ENCODE measurements around the gene DNASE2. TPM values are rescaled to one million over a fixed set of nuclear protein-coding genes. Genes with fewer than 3 reads are reported as not detected.

The DNASE2 gene
- total and polyA plus RNA-seq, 2 of the 8 experiments (the other 6 are each of a cell fraction or from before 2014, with no cell fraction given), result 33.2 to 48.2 TPM

DNA sequence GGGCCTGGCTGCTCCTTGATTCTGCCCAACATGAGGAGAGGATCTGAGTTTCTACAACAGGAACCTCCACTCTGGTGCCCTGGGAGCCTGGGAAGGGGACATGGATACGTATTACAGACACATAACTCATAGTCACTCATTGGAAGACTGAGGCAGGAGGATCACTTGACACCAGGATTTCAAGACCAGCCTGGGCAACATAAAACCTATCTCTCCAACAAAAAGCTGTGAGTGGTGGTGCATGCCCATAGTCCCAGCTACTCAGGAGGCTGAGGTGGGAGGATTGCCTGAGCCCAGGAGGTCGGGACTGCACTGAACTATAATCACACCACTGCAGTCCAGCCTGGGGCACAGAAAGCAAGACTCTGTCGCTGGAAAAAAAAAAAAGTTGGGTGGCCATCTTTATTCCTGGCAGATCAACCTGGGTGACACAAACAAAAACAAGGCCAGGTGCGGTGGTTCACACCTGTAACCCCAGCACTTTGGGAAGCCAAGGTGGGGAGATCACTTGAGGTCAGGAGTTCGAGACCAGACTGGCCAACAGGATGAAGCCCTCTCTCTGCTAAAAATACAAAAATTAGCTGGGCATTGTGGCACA, 6.9 kb upstream of the DNASE2 start:
- no peak overlapping the region for H4K5ac ChIP-seq (ENCODE audit: insufficient read length, low read depth, low read length)
- H3K56ac ChIP-seq (replicated peaks; ENCODE audit: insufficient read length, low read depth, low read length), result no peak overlapping the region
- H3K18ac ChIP-seq (ENCODE audit: extremely low read depth, low read length), result no peak overlapping the region
- H4K20me1 ChIP-seq (replicated peaks in 1 of 2; ENCODE audit: control insufficient read depth in 1 of 2, insufficient read depth in 2 of 2, low read length in 2 of 2), result peaks cover 0 to 8% of the 10 kb centered on the region in 2 experiments
- peaks cover 0 to under 1% (median 0%) of the 10 kb centered on the region in 4 experiments; a peak in 2 of 8 replicates for H3K36me3 ChIP-seq (ENCODE audit: control insufficient read depth in 2 of 4, insufficient read depth in 4 of 4, low read length in 3 of 4)
- POLR2A ChIA-PET (ENCODE audit: partially characterized antibody), result interaction anchor here (0.7 to 10.5 kb wide), 13 partner anchors 7 to 128 kb away, joined by 3 to 110 read pairs (median 3); partner anchors contain the start of genes DNASE2, FARSA, GADD45GIP1 and KLF1
- no peak overlapping the region for H2BK5ac ChIP-seq (ENCODE audit: low read depth, low read length)
- H2AFZ ChIP-seq (ENCODE audit: low read length), result no peak overlapping the region
- no peak overlapping the region for H3K4ac ChIP-seq (replicated peaks; ENCODE audit: insufficient read length, low read depth, low read length)
- H3K79me2 ChIP-seq (ENCODE audit: control insufficient read depth in 1 of 2, insufficient read depth in 2 of 2, low read length in 2 of 2), result peaks cover 0 to 12% of the 10 kb centered on the region in 2 experiments; a peak in 1 of 4 replicates
- TF ChIP-seq EGR1 (IDR thresholded peaks at IDR 0.05; ENCODE audit: borderline replicate concordance, low read depth, low read length) (no peak), ASH2L (IDR thresholded peaks at IDR 0.05; ENCODE audit: low read length) (no peak), YY1 (IDR thresholded peaks at IDR 0.05; ENCODE audit: low read depth, low read length) (0 out of 2 replicates have a peak, but pooled peaks have one; percentile 51), POLR2AphosphoS5 (IDR thresholded peaks at IDR 0.05; ENCODE audit: low read depth, low read length) (no peak), SAP30 (IDR thresholded peaks at IDR 0.05; ENCODE audit: insufficient read depth, insufficient replicate concordance, low read length) (no peak)
- H2BK15ac ChIP-seq (ENCODE audit: low read length), result peak overlapping the region; percentile 65; the same call in 1 of the 2 replicates
- CTCF ChIA-PET (ENCODE audit: partially characterized antibody), result interaction anchor here (1.1 to 1.8 kb wide), 3 partner anchors 25 to 141 kb away, joined by 4 to 10 read pairs (median 6); no protein-coding TSS in a partner anchor
- no peak for FAIRE-seq
- no peak overlapping the region for H4K8ac ChIP-seq (ENCODE audit: extremely low read depth, insufficient read depth, low read length)
- no peak overlapping the region; the same call in 1 of the 2 replicates for H2AK5ac ChIP-seq (ENCODE audit: low read depth, low read length)
- 0 out of 2 replicates have a peak, but pooled peaks cover 3% of the 10 kb centered on the region for H3K79me1 ChIP-seq (ENCODE audit: low read depth, low read length)
- H3K27ac ChIP-seq (ENCODE audit: low read depth, low read length), result no peak overlapping the region
- 81% methylated on average over 5 of the region's 5 CpGs; no CpG with 5 or more reads in 1 of the 2 experiments for WGBS, 2 experiments (ENCODE audit: extremely low coverage in 1 of 2, insufficient coverage in 1 of 2, insufficient read length in 1 of 2, insufficient replicate concordance in 2 of 2, low coverage in 1 of 2, low lambda C conversion rate in 2 of 2, missing lambda C conversion rate in 1 of 2)
- H2BK12ac ChIP-seq (ENCODE audit: low read depth, low read length), result no peak overlapping the region
- H3K4me3 ChIP-seq (ENCODE audit: extremely low read depth in 1 of 4, insufficient read depth in 2 of 4, low read depth in 3 of 4, low read length in 4 of 4), result no peak overlapping the region
- H2BK20ac ChIP-seq (ENCODE audit: low read length), result no peak overlapping the region
- no peak overlapping the region for H2BK120ac ChIP-seq (replicated peaks; ENCODE audit: low read depth, low read length)
- no peak overlapping the region for H3K4me2 ChIP-seq (ENCODE audit: insufficient read depth in 1 of 2, low read depth in 2 of 2, low read length in 2 of 2)
- peaks cover 0 to 9% (median 4%) of the 10 kb centered on the region in 4 experiments; a peak in 4 of 7 replicates for H3K27me3 ChIP-seq (replicated peaks in 1 of 4; ENCODE audit: control insufficient read depth in 3 of 4, extremely low read depth in 1 of 4, insufficient read depth in 3 of 4, low read length in 3 of 4)
- H4K91ac ChIP-seq (replicated peaks; ENCODE audit: insufficient read length, low read length), result no peak overlapping the region
- no peaks in the 10 kb centered on the region; a peak in 2 of 4 replicates for H3K9me3 ChIP-seq (ENCODE audit: insufficient read depth in 2 of 2, low read depth in 1 of 2, low read length in 1 of 2)
- no peak overlapping the region for H3K9ac ChIP-seq (replicated peaks in 1 of 4; ENCODE audit: extremely low read depth in 1 of 4, low read depth in 3 of 4, low read length in 3 of 4)
- H3K4me1 ChIP-seq (replicated peaks in 1 of 4; ENCODE audit: control insufficient read depth in 3 of 4, insufficient read depth in 4 of 4, low read length in 3 of 4), result peaks cover 0 to 10% (median 9%) of the 10 kb centered on the region in 4 experiments; a peak in 5 of 7 replicates
- no peak for DNase-seq (ENCODE audit: low read depth in 1 of 2, low spot score in 2 of 2)
- H3K14ac ChIP-seq (ENCODE audit: insufficient read length), result no peak overlapping the region
- H3K23me2 ChIP-seq (ENCODE audit: low read depth, low read length), result peaks cover 17% of the 10 kb centered on the region; the same call in 1 of the 2 replicates
- no peak overlapping the region for H3K23ac ChIP-seq (ENCODE audit: insufficient read length)

Measured in H1 (cell line).